ENCODE measurements around the gene SIM1. TPM values are rescaled to one million over a fixed set of nuclear protein-coding genes. Genes with fewer than 3 reads are reported as not detected.

Gene SIM1, protein sequence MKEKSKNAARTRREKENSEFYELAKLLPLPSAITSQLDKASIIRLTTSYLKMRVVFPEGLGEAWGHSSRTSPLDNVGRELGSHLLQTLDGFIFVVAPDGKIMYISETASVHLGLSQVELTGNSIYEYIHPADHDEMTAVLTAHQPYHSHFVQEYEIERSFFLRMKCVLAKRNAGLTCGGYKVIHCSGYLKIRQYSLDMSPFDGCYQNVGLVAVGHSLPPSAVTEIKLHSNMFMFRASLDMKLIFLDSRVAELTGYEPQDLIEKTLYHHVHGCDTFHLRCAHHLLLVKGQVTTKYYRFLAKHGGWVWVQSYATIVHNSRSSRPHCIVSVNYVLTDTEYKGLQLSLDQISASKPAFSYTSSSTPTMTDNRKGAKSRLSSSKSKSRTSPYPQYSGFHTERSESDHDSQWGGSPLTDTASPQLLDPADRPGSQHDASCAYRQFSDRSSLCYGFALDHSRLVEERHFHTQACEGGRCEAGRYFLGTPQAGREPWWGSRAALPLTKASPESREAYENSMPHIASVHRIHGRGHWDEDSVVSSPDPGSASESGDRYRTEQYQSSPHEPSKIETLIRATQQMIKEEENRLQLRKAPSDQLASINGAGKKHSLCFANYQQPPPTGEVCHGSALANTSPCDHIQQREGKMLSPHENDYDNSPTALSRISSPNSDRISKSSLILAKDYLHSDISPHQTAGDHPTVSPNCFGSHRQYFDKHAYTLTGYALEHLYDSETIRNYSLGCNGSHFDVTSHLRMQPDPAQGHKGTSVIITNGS
- total RNA-seq (2022; extraction: Qiagen RNA extraction) = not detected in 5 replicates

DNA sequence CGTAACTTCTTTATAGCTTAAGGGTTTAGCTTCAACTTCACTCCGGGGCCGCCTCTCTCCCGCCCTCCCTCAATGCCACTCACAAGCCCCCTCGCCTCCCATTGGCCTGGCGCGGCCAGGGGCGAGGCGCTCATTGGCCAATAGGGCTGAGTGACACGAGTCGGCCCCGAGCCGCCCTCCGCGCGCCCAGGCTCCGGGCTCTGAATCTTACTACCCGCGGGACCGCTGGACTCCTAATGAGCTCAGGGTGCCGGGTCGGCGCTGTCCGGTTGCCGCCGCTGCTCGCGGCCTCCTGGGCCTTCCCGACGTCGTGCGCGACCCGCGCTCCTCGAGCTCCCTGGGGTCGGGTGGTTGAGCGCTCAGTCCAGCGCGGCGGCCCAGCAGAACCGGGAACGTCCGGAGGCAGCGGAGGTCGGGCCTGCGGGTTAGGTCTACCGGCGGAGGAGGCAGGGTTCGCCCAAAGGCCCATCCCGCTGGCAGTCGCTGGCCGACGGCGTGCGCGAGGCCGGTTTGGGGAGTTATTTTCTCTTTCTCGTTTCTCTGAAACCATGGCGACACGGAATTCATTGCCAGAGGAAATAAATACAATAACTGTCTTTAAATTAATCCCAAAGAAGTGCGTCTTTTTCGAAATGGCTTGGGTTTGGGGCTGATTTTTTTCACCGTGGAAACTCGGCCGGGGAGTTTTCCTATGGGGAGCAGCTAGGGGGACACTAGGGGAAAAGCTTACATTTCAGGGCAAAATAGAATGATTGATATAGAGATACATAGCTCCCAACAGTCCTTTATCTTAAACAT is at the start of gene SIM1:
Gene SIM1, minus strand, starts transcription at position 19 of the 798 bp plus-strand sequence. CDS start 1,453 bp downstream, outside the sequence.

All from A549 treated with dexamethasone at 1 μM for 4 hours (cell line).